ENCODE data around the gene ABCB4. TPM values are rescaled to one million over a fixed set of nuclear protein-coding genes. Genes with fewer than 3 reads are reported as not detected.

Gene ABCB4
- total RNA-seq, 1 donor from 2014 or later: 0.41 TPM

GRCh38 chr7:87404674-87405073 is 70.8 kb downstream of the ABCB4 start:
- Histone ChIP-seq H3K4me3 (no peak overlapping the region), H3K27me3 (no peaks in the 10 kb centered on the region), H3K9me3 (no peaks in the 10 kb centered on the region), H3K36me3 (no peaks in the 10 kb centered on the region), H3K27ac (no peak overlapping the region), H3K4me1 (no peaks in the 10 kb centered on the region)
- TF ChIP-seq CTCF (IDR thresholded peaks at IDR 0.05): no peak
- DNase-seq: no peak
- ATAC-seq: no peak
- intact Hi-C loops (cut with DNase I): no loop called here

- no peak for ATAC-seq
Measured at GRCh38 chr7:87398446-87398845, 77.0 kb downstream of the ABCB4 start.

GRCh38 chr7:87395442-87396020 is 79.9 kb downstream of the ABCB4 start:
- no peak overlapping the region for H3K27ac ChIP-seq
- DNase-seq (no peak), ATAC-seq (no peak)
- intact Hi-C loops (cut with DNase I): no loop called here
- no peak overlapping the region for H3K4me3 ChIP-seq
- H3K36me3 ChIP-seq: peaks cover 21% of the 10 kb centered on the region
- TF ChIP-seq CTCF (IDR thresholded peaks at IDR 0.05): no peak
- no peaks in the 10 kb centered on the region for H3K27me3 ChIP-seq
- H3K9me3 ChIP-seq: no peaks in the 10 kb centered on the region
- H3K4me1 ChIP-seq: no peaks in the 10 kb centered on the region

More at GRCh38 chr7:87398446-87398845, 77.0 kb downstream of the ABCB4 start:
- H3K36me3 ChIP-seq: peaks cover 9% of the 10 kb centered on the region
- DNase-seq: no peak
- no peak overlapping the region for H3K4me3 ChIP-seq
- no peak overlapping the region for H3K27ac ChIP-seq
- no peak for TF ChIP-seq CTCF (IDR thresholded peaks at IDR 0.05)
- H3K27me3 ChIP-seq: no peaks in the 10 kb centered on the region
- no peaks in the 10 kb centered on the region for H3K9me3 ChIP-seq
- no peaks in the 10 kb centered on the region for H3K4me1 ChIP-seq
- intact Hi-C loops (cut with DNase I): no loop called here

DNA sequence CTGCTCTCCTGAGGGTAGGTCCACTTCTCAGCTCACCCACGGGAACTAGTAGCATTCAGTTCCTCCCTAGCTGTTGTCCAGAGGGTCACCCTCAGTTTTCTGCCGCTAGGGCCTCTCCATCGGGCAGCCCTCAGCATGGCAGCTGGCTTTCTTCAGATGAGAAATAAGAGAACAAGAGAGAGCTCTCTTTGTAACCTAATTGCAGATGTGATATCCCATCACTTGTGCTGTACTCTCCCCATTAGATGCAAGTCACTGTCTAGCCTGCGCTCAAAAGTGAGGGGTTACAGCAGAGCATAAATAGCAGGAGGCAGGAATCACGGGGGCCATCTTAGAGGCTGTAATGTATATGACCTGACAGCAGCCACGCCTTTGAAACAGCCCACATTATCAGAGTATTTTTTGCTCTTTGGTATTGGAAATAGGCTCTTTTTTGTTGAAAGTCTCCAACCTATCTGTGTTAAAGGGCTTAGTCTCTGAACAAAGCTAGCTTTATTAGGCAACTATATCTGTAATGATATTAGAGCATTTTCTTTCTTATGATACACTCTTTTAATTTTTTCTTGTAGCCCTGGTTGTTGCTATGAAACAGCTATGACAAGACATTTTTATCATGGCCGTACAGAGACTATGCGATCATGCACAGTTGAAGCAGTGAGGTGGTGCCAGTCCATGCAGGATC is 84.3 kb downstream of the ABCB4 start:
- H3K4me3 ChIP-seq: no peak overlapping the region
- TF ChIP-seq CTCF (IDR thresholded peaks at IDR 0.05): no peak

DNA sequence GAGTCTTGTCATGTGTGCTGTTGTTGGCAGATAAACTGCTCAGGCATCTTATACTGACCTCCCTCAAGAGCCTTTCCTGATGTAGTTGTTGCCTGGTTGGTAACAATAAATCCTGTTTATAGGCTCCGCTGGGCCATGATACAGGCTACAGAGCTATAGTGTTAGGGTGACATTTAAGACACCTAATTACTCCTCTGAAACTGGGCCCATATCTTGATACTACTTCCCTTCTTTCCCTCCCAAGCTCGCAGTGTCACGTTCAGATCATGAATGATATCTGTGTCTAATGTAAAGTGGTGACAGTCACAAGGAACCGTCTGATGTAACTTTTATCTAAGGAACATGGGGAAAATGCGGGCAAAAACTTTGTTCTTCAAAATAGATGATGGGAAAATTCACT is 94.6 kb downstream of the ABCB4 start:
- Histone ChIP-seq H3K27ac (no peak overlapping the region), H3K4me1 (no peaks in the 10 kb centered on the region), H3K36me3 (peaks cover 7% of the 10 kb centered on the region), H3K9me3 (no peaks in the 10 kb centered on the region), H3K27me3 (no peaks in the 10 kb centered on the region), H3K4me3 (no peak overlapping the region)
- intact Hi-C loops (cut with DNase I): no loop called here
- no peak for DNase-seq
- TF ChIP-seq CTCF (IDR thresholded peaks at IDR 0.05): no peak
- ATAC-seq: no peak

More for the DNA sequence above, 84.3 kb downstream of the ABCB4 start:
- H3K27ac ChIP-seq: no peak overlapping the region
- ATAC-seq (no peak), DNase-seq (no peak)
- no peaks in the 10 kb centered on the region for H3K9me3 ChIP-seq
- no peaks in the 10 kb centered on the region for H3K27me3 ChIP-seq
- intact Hi-C loops (cut with DNase I): no loop called here
- no peaks in the 10 kb centered on the region for H3K4me1 ChIP-seq
- H3K36me3 ChIP-seq: peaks cover 24% of the 10 kb centered on the region

Measured in upper lobe of right lung (tissue), 1 donor.